GM23338 (cell line): ENCODE data around the gene NXN. TPM values are rescaled to one million over a fixed set of nuclear protein-coding genes. Genes with fewer than 3 reads are reported as not detected.

Experiments used
- CREB1 ChIP-seq: fragments of 250-450 bp; sonication (Bioruptor Pico); IDR thresholded peaks from 2 replicates; pipeline ENCODE4 v1.5.0; 2020; ENCODE audit warnings: low read depth, mild to moderate bottlenecking, moderate library complexity
- ETS1 ChIP-seq: IDR thresholded peaks from 2 replicates; pipeline ENCODE4 v1.6.1; 2016; ENCODE audit warnings: antibody characterized with exemption
- EZH2 ChIP-seq: fragments of 200-600 bp; sonication (generic); IDR thresholded peaks from one replicate; pipeline ENCODE4 v1.8.0; 2017; ENCODE audit warnings: antibody characterized with exemption, mild to moderate bottlenecking, low read depth; ENCODE audit not compliant: unreplicated experiment
- EZH2phosphoT487 ChIP-seq: fragments of 200-600 bp; sonication (generic); IDR thresholded peaks from one replicate; pipeline ENCODE4 v1.8.1; 2018; ENCODE audit warnings: antibody characterized with exemption; ENCODE audit not compliant: unreplicated experiment
- REST ChIP-seq: IDR thresholded peaks from one replicate; pipeline ENCODE4 v1.6.1; 2018; ENCODE audit warnings: antibody characterized with exemption; ENCODE audit not compliant: unreplicated experiment
- ZNF114 ChIP-seq: fragments of 250-450 bp; sonication (Bioruptor Pico); IDR thresholded peaks from 2 replicates; pipeline ENCODE4 v1.5.0; 2020; ENCODE audit warnings: mild to moderate bottlenecking, moderate library complexity
- ZNF462 ChIP-seq: fragments of 250-450 bp; sonication (Bioruptor Pico); IDR thresholded peaks from 2 replicates; pipeline ENCODE4 v1.5.0; 2020; ENCODE audit warnings: mild to moderate bottlenecking, moderate library complexity
- polyA plus RNA-seq: library from polyadenylated mRNA; unstranded; fragments of >200 nt; fragmentation: Nextera tagmentation; extraction: Ambion mirVana; gene quantifications from 2 replicates; pipeline ENCODE4 v1.2.1, GENCODE V29; 2016
- total RNA-seq: library from RNA; depleted of rRNA; stranded (reverse); fragments of >200 nt; shearing (Covaris generic); gene quantifications from 2 replicates; pipeline ENCODE4 v1.2.3, GENCODE V29; 2014

Gene NXN
- total and polyA plus RNA-seq, 2 experiments from 2014 or later: 31.8 to 105 TPM

- TF ChIP-seq REST: no peak
- no peak for TF ChIP-seq CREB1 (CRISPR knock-in tag)
- no peak for TF ChIP-seq ETS1
- TF ChIP-seq ZNF462 (CRISPR knock-in tag): no peak
- no peak for TF ChIP-seq EZH2
- no peak for TF ChIP-seq EZH2phosphoT487
- no peak for TF ChIP-seq ZNF114 (CRISPR knock-in tag)
Observed at GRCh38 chr17:992933-993332, 13.4 kb upstream of the NXN start (continued).
